ENCODE data around the gene SLC44A5.
"Not testable (repeated sequence)": the region's sequence is repeated elsewhere in the genome, so short reads cannot be mapped to it uniquely, and the experiment has no call there.

SLC44A5 gene

DNA sequence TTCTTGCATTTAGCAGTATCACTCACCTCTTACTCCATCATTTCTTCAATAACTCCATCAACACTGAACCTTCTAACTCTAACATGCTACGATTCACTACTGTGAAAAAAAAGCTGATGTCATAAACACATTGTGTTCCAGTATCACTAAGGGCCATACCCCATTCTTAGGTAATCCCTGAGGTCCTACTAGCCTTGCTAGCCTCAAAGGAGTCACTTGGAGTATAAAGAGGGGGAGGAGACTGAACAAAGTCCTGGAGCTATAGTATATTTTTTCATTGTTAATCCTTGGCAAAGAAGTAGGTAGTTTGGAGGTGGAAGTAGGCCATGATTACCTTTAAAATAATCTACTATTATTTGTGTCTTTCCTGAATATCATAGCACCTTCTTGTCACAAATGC is at the start of gene SLC44A5:
Gene SLC44A5, minus strand, starts transcription at position 101 of the 400 bp plus-strand sequence. CDS start 69,667 bp downstream, outside the sequence.
- no peak within 1 kb of the TSS for H3K4me3 ChIP-seq (replicated peaks; ENCODE audit: low read depth, low read length)
- DNase-seq (ENCODE audit: extremely low read depth, low read depth), result no peak
- TF ChIP-seq, protein P1, sequence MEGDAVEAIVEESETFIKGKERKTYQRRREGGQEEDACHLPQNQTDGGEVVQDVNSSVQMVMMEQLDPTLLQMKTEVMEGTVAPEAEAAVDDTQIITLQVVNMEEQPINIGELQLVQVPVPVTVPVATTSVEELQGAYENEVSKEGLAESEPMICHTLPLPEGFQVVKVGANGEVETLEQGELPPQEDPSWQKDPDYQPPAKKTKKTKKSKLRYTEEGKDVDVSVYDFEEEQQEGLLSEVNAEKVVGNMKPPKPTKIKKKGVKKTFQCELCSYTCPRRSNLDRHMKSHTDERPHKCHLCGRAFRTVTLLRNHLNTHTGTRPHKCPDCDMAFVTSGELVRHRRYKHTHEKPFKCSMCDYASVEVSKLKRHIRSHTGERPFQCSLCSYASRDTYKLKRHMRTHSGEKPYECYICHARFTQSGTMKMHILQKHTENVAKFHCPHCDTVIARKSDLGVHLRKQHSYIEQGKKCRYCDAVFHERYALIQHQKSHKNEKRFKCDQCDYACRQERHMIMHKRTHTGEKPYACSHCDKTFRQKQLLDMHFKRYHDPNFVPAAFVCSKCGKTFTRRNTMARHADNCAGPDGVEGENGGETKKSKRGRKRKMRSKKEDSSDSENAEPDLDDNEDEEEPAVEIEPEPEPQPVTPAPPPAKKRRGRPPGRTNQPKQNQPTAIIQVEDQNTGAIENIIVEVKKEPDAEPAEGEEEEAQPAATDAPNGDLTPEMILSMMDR (IDR thresholded peaks at IDR 0.05; ENCODE audit: low read depth, low read length, missing control alignments), result no peak

DNA sequence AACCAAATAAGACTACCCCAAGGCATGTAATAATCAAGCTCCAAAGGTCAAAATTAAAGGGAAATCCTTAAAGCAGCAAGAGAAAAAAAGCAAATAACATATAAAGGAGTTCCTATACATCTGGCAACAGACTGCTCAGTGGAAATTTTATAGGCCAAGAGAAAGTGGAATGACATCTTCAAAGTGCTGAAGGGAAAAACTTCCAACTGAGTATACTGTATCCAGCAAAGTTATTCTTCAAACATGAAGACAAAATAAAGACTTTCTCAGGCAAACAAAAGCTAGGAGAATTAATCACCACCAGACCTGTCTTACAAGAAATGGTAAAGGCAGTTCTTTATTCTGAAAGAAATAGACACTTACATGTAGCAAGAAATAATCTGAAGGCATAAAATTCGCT is 45.0 kb upstream of the SLC44A5 start:
- no peak overlapping the region for H3K4me3 ChIP-seq (replicated peaks; ENCODE audit: low read depth, low read length)
- TF ChIP-seq, protein P1 (IDR thresholded peaks at IDR 0.05; ENCODE audit: low read depth, low read length, missing control alignments), result no peak
- no peak for DNase-seq (ENCODE audit: extremely low read depth, low read depth)

GRCh38 chr1:75647183-75647582 is 36.3 kb upstream of the SLC44A5 start:
- H3K4me3 ChIP-seq (replicated peaks; ENCODE audit: low read depth, low read length); DNase-seq (ENCODE audit: extremely low read depth, low read depth): not testable (repeated sequence)

GRCh38 chr1:75645153-75645552 is 34.2 kb upstream of the SLC44A5 start:
- DNase-seq (ENCODE audit: extremely low read depth, low read depth); H3K4me3 ChIP-seq (replicated peaks; ENCODE audit: low read depth, low read length): not testable (repeated sequence)

DNA sequence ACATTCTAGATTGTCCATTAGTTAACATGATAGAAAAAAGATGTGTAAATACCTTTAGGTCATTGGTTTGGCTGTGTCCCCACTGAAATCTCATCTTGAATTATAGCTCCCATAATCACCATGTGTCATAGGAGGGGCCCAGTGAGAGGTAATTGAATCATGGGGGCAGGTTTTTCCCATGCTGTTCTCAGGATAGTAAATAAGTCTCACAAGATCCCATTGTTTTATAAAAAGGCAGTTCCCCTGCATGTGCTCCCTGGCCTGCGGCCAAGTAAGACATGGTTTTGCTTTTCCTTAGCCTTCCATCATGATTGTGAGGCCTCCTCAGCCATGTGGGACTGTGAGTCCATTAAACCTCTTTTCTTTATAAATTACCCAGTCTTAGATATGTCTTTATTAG is 32.5 kb upstream of the SLC44A5 start:
- H3K4me3 ChIP-seq (replicated peaks; ENCODE audit: low read depth, low read length), result no peak overlapping the region
- DNase-seq (ENCODE audit: extremely low read depth, low read depth), result no peak
- TF ChIP-seq, protein P1 (IDR thresholded peaks at IDR 0.05; ENCODE audit: low read depth, low read length, missing control alignments), result no peak

GRCh38 chr1:75641325-75641724 is 30.4 kb upstream of the SLC44A5 start:
- no peak overlapping the region for H3K4me3 ChIP-seq (replicated peaks; ENCODE audit: low read depth, low read length)
- no peak for DNase-seq (ENCODE audit: extremely low read depth, low read depth)
- TF ChIP-seq, protein P1 (IDR thresholded peaks at IDR 0.05; ENCODE audit: low read depth, low read length, missing control alignments), result no peak

DNA sequence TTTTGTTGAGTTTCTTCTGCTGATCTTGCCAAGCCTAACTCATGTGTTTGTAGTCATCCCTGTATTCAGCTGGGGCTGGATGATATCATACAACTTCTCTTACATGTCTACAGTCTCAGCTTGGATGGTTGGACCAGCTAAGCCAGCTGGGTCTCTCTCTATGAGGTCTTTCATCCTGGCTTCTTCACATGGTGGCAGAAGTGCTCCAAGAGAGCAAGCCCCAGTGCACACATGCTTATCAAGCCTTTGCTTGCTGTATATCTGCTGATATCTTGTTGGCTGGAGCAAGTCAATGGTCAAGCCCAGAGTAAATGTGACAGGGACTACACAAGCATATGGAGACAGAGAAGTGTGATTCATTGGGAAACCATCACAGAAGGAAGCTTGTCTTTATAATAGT is 29.2 kb upstream of the SLC44A5 start:
- H3K4me3 ChIP-seq (replicated peaks; ENCODE audit: low read depth, low read length), result no peak overlapping the region
- TF ChIP-seq, protein P1 (IDR thresholded peaks at IDR 0.05; ENCODE audit: low read depth, low read length, missing control alignments), result no peak
- no peak for DNase-seq (ENCODE audit: extremely low read depth, low read depth)

- H3K4me3 ChIP-seq (replicated peaks; ENCODE audit: low read depth, low read length), result no peak overlapping the region
- peak; percentile 16 for DNase-seq (ENCODE audit: extremely low read depth, low read depth)
- TF ChIP-seq, protein P1 (IDR thresholded peaks at IDR 0.05; ENCODE audit: low read depth, low read length, missing control alignments), result peak; percentile 57
These were observed 21.5 kb upstream of the SLC44A5 start for GRCh38 chr1:75632350-75632949.

All from HFF-Myc (cell line).